Stomach (tissue), 4 donors: ENCODE measurements around the gene HSD17B7.

Experiments
- CTCF ChIP-seq, 7 experiments: fragments of 450-650 bp in 4 of 7; fragments of 200-600 bp in 3 of 7; sonication (generic) in 3 of 7; IDR thresholded peaks; one replicate each; pipeline ENCODE4 v1.5.1; 2016 to 2019; ENCODE audit warnings: antibody characterized with exemption in 7 of 7, control low read depth in 2 of 7, mild to moderate bottlenecking in 1 of 7
- POLR2AphosphoS5 ChIP-seq, 3 donors: sonication (generic); formaldehyde crosslinking; IDR thresholded peaks; one replicate each; pipeline ENCODE4 v1.6.1; 2016; ENCODE audit warnings: antibody characterized with exemption in 3 of 3

- no peak for TF ChIP-seq CTCF (IDR thresholded peaks at IDR 0.05)
- TF ChIP-seq POLR2AphosphoS5 (IDR thresholded peaks at IDR 0.05), result no peak
These were observed 35.2 kb upstream of the HSD17B7 start for GRCh38 chr1:162755306-162755705.
